ENCODE measurements around the gene LAMA2. TPM values are rescaled to one million over a fixed set of nuclear protein-coding genes. Genes with fewer than 3 reads are reported as not detected.

The LAMA2 gene
- total RNA-seq, 4 donors from 2014 or later = 15.1 to 27.3 (median 25.0) TPM

GRCh38 chr6:128981716-128982115 is 98.8 kb downstream of the LAMA2 start:
- H3K4me1 ChIP-seq = no peaks in the 10 kb centered on the region
- no peaks in the 10 kb centered on the region for H3K9me3 ChIP-seq
- no peak for DNase-seq (ENCODE audit: low spot score in 2 of 2)
- no peak overlapping the region for H3K4me3 ChIP-seq
- no peak for TF ChIP-seq CTCF (IDR thresholded peaks at IDR 0.05)
- no peak for TF ChIP-seq POLR2A (IDR thresholded peaks at IDR 0.05)
- TF ChIP-seq EP300 (IDR thresholded peaks at IDR 0.05) = no peak
- TF ChIP-seq POLR2AphosphoS5 (IDR thresholded peaks at IDR 0.05) = no peak
- H3K36me3 ChIP-seq = no peaks in the 10 kb centered on the region
- no peak overlapping the region for H3K27ac ChIP-seq
- no peaks in the 10 kb centered on the region for H3K27me3 ChIP-seq
- 88% methylated on average over 3 of the region's 3 CpGs for WGBS

DNA sequence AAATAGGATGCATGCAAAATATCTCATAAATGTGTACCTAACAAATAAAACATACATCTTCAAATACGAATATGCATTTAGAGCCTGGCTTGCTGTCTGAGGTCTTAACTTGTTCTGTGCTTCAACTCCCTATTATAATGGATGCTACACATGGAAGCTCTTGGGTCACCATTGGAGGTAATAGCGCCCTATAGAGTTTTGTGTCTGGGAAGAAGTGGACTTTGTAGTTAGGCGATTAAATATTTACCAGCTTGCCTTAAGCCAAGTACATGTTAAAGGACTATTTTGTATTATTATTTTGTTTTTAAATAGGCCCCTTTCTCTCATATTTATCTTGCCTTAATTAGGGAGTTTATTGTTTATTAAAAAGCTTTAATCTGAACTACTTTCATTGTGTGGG is 107.4 kb downstream of the LAMA2 start:
- no peak for DNase-seq (ENCODE audit: low spot score in 2 of 2)
- Histone ChIP-seq H3K36me3 (no peaks in the 10 kb centered on the region), H3K4me1 (no peaks in the 10 kb centered on the region), H3K9me3 (no peaks in the 10 kb centered on the region), H3K27ac (no peak overlapping the region), H3K27me3 (no peaks in the 10 kb centered on the region), H3K4me3 (no peak overlapping the region)
- 93% methylated on average over 3 of the region's 3 CpGs for WGBS
- no peak for TF ChIP-seq POLR2AphosphoS5 (IDR thresholded peaks at IDR 0.05)

GRCh38 chr6:128990915-128991314 is 108.0 kb downstream of the LAMA2 start:
- Histone ChIP-seq H3K27me3 (no peaks in the 10 kb centered on the region), H3K4me1 (no peaks in the 10 kb centered on the region), H3K4me3 (no peak overlapping the region), H3K27ac (no peak overlapping the region), H3K9me3 (no peaks in the 10 kb centered on the region), H3K36me3 (no peaks in the 10 kb centered on the region)
- TF ChIP-seq POLR2AphosphoS5 (IDR thresholded peaks at IDR 0.05) (no peak), CTCF (IDR thresholded peaks at IDR 0.05) (no peak), EP300 (IDR thresholded peaks at IDR 0.05) (no peak), POLR2A (IDR thresholded peaks at IDR 0.05) (no peak)
- no peak for DNase-seq (ENCODE audit: low spot score in 2 of 2)
- 85% methylated on average over 8 of the region's 8 CpGs for whole genome bisulfite sequencing

DNA sequence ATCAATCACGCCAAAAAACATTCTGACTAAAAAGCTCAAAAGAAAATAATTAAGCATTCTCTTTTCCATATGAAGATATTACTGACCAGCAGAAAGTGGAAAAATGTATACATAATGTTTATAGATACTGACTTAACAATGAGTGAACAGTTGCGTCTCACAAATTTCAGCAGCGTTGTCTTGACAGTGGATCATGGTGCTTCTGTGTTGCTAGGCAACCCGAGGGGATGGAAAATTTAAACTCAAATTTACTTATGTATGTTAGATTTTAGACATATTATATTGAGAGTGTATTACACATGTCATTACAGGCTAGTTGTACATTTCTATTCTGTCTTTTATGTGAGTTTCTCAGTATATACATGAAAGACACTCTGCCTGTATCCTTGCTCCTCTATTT is 110.2 kb downstream of the LAMA2 start:
- TF ChIP-seq POLR2A (IDR thresholded peaks at IDR 0.05) (no peak), CTCF (IDR thresholded peaks at IDR 0.05) (no peak), POLR2AphosphoS5 (IDR thresholded peaks at IDR 0.05) (no peak), EP300 (IDR thresholded peaks at IDR 0.05) (no peak)
- Histone ChIP-seq H3K36me3 (no peaks in the 10 kb centered on the region), H3K27ac (no peak overlapping the region), H3K4me3 (no peak overlapping the region), H3K9me3 (no peaks in the 10 kb centered on the region), H3K4me1 (no peaks in the 10 kb centered on the region), H3K27me3 (no peaks in the 10 kb centered on the region)
- DNase-seq (ENCODE audit: low spot score in 2 of 2) = no peak
- 90% methylated on average over 4 of the region's 4 CpGs for WGBS

GRCh38 chr6:128997880-128998279 is 114.9 kb downstream of the LAMA2 start:
- WGBS = 93% methylated on average over 5 of the region's 5 CpGs

More at GRCh38 chr6:128997880-128998279, 114.9 kb downstream of the LAMA2 start:
- no peak overlapping the region for H3K4me3 ChIP-seq
- no peak for DNase-seq (ENCODE audit: low spot score in 2 of 2)
- TF ChIP-seq CTCF (IDR thresholded peaks at IDR 0.05) = no peak
- TF ChIP-seq EP300 (IDR thresholded peaks at IDR 0.05) = no peak
- TF ChIP-seq POLR2AphosphoS5 (IDR thresholded peaks at IDR 0.05) = no peak
- TF ChIP-seq POLR2A (IDR thresholded peaks at IDR 0.05) = no peak
- H3K27ac ChIP-seq = no peak overlapping the region
- no peaks in the 10 kb centered on the region for H3K4me1 ChIP-seq
- H3K27me3 ChIP-seq = no peaks in the 10 kb centered on the region
- H3K9me3 ChIP-seq = no peaks in the 10 kb centered on the region
- no peaks in the 10 kb centered on the region for H3K36me3 ChIP-seq

All from suprapubic skin (tissue), 4 donors.